GM12864 (cell line): ENCODE results near the gene HIBADH.

ENCODE experiments used
- DNase-seq: peaks from one replicate; pipeline ENCODE4 v3.0.0-alpha.2; 2011; ENCODE audit warnings: low read depth
- H3K4me3 ChIP-seq: 2 replicates; pipeline ENCODE4 v1.5.1; 2011; ENCODE audit warnings: mild to moderate bottlenecking, low read depth, low read length, control low read depth
- TF ChIP-seq, protein P1 (sequence below): IDR thresholded peaks from 2 replicates; pipeline ENCODE4 v1.5.1; 2011; ENCODE audit warnings: low read depth, mild to moderate bottlenecking, moderate library complexity, low read length, control low read depth, inconsistent platforms; ENCODE audit errors: missing control alignments

Gene HIBADH

DNA sequence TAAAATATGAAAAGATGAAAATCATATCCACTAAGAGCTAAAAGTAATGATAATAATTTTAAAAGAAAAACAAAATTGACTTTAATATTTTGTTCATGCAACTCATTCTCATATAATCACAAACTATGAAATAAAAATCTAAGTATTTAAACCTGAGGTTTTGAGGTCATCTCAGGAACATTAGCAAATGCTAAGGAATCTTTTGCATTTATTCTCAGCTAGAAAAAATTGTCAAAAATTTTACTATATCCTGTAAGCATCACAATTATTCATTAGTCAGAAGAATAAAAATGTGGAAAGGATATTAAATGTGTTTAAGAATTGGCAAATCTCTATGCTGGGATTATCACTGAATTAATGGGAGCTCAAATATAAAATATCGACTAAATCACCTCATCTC, 40.5 kb upstream of the HIBADH start:
- H3K4me3 ChIP-seq, result no peak overlapping the region
- TF ChIP-seq, protein P1, sequence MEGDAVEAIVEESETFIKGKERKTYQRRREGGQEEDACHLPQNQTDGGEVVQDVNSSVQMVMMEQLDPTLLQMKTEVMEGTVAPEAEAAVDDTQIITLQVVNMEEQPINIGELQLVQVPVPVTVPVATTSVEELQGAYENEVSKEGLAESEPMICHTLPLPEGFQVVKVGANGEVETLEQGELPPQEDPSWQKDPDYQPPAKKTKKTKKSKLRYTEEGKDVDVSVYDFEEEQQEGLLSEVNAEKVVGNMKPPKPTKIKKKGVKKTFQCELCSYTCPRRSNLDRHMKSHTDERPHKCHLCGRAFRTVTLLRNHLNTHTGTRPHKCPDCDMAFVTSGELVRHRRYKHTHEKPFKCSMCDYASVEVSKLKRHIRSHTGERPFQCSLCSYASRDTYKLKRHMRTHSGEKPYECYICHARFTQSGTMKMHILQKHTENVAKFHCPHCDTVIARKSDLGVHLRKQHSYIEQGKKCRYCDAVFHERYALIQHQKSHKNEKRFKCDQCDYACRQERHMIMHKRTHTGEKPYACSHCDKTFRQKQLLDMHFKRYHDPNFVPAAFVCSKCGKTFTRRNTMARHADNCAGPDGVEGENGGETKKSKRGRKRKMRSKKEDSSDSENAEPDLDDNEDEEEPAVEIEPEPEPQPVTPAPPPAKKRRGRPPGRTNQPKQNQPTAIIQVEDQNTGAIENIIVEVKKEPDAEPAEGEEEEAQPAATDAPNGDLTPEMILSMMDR, result no peak
- no peak for DNase-seq

DNA sequence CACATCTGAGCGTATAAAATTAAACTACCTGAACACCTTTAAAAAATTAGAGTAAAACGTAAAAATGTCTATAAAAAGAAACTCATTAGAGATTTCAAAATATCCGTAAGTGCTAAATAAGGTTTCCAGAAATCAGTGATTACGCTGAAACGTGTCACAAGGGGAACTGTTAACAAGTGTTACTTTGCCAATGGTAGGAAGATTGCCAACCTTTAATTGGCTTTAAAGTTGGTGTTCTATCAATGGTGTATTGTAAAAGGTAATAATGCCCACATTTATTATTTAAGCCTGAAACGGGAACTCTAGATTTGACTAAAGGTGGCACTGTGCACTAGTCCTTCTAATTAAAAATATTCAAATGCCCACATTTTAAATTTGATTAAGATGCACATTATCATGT, 37.8 kb upstream of the HIBADH start:
- TF ChIP-seq, protein P1, result no peak
- no peak for DNase-seq
- no peak overlapping the region for H3K4me3 ChIP-seq

DNA sequence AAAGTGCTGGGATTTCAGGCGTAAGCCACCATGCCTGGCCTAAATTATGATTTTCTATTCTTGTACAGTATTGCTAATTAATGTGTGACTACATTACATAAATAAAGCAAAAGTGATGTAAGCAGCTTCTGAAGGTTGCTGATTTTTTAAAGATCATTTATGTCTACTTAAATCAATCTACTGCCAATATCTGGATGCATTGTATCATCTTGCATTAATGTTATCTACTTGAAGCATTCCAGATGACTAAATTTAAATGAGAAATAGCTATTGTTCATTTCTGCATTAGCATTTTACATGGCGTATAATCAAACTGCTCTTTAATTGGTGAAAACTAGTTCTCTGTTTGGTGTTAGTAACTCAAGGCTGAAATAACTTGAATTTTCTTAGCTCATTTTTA, 37.1 kb upstream of the HIBADH start:
- TF ChIP-seq, protein P1, result no peak
- no peak overlapping the region for H3K4me3 ChIP-seq
- DNase-seq, result no peak

DNA sequence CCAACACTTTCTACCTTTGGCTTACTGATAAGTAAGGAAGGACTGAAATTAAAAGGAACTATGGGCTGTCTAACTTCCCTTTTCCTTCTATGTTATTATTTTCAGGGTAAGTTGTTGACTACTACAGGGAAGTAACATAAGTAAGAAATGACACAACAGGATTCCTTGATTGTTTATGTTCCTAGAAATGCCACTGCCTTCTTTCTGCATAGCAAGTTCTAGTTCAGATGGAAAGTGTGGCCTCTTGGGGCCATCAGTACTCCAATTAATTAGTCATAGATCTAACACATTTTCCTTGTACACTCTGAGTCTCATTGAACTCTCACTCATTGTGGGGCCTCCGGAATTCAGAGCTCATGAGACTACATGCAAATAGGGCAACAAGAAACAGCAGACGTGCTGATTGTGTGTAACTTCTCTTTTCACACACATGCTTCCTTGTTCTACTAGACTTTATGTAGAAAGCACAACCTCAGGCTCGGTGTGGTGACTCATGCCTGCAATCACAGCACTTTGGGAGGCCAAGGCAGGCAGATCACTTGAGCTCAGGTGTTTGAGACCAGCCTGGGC, 35.3 kb upstream of the HIBADH start:
- TF ChIP-seq, protein P1, result no peak
- no peak overlapping the region for H3K4me3 ChIP-seq
- DNase-seq, result peak; percentile 56

DNA sequence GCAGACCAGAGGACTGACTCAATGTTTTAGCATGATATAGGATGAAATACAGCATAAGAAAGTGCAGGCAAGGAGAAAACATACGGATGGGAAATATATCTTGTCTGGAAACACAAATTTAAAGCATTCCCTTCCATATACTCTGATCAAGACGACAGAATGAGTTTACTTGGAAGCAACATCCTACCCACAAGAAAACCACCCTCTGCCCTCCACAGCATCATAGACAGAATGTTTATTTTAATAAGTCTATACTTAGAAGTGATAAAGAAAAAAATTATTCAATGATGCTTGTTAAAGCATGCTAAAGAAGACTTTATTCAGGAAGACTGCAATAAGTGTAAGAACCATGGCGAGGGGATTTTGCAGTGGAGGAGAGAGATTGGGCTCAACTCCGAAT, 32.4 kb upstream of the HIBADH start:
- DNase-seq, result no peak
- TF ChIP-seq, protein P1, result no peak
- no peak overlapping the region for H3K4me3 ChIP-seq

DNA sequence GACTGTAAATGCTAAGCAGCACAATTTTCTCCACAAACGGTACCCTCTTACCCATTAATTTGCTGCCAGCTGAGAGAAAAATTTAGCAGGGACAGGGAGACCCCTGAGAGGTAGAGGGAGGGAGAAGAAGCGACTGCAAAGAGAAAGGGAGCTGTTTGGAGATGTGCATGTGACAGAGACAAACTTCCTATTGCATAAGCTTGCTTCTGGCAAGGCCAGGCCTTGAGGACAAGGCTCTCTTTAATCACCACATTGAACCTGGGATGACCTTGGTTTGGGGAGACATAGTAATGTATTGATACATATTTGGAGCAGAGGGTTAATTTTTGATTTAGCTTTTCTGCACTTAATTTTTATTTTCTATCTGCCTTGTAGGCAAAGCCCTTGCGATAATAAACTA, 31.1 kb upstream of the HIBADH start:
- DNase-seq, result no peak
- no peak overlapping the region for H3K4me3 ChIP-seq
- TF ChIP-seq, protein P1, result no peak

DNA sequence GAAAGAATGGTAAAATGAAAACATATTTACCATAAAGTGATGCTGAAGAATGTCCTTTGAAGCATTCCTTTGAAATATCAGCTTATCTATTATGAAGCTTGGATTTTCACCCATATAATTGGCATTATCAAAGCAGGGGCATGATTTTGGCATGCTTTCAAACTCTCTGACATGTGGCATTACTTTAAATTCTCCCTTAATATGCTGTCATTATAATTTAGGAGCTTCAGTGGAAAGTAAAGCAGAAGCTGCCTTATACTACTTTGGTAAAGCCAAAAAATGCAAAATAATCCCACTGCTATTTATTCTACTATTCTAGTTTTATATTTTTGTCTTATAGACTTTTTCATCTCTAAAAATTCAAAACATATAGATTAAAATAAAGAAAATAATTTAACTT, 28.0 kb upstream of the HIBADH start:
- no peak for DNase-seq
- H3K4me3 ChIP-seq, result no peak overlapping the region
- TF ChIP-seq, protein P1, result no peak
